ENCODE data around the gene PCYT2. TPM values are rescaled to one million over a fixed set of nuclear protein-coding genes. Genes with fewer than 3 reads are reported as not detected.

The PCYT2 gene
- total RNA-seq, 4 donors from 2014 or later: 18.4 to 45.8 (median 34.4) TPM

DNA sequence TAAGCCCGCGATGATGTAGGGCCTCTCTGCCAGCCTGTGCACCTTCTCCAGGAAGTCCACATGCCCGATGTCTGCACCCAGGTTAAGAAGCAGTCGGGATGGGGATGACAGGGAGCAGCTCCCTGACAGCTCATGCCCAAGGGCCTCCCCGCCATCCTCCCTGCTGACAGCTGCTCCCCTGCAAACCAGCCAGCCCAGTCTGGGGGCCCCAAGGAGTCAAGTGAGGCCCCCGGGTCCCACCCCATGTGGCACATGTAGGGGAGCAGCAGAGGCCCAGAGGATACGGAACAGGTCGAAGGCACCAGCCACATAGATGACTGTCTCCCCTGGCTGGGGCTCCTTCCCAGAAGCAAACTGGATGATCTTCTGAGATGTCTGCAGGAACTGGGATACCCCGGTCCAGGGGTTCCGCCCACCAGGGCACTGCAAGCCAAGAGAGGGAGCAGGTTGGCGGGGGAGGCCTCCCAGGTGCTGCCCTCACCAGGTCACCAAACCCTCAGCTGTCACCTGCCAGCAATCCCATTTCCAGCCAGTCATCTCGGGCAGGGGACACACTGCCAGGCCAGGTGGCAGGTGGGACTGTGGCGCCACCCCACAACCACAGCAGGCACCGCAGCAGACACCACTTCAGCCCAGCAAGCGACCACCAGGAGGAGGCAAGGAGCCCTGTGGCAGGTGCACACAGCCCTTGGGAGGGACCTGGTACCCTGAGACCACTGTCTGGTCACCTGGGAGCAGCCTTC lies 4.6 kb downstream of the PCYT2 start:
- Histone ChIP-seq H3K36me3 (peaks cover 0 to 59% of the 10 kb centered on the region in 2 donors), H3K4me1 (peaks cover 0 to 30% (median 16%) of the 10 kb centered on the region in 3 donors), H3K9me3 (no peaks in the 10 kb centered on the region), H3K27ac (no peak overlapping the region), H3K27me3 (peaks cover 17% of the 10 kb centered on the region), H3K4me3 (no peak overlapping the region)
- no peak for TF ChIP-seq POLR2A (IDR thresholded peaks at IDR 0.05)
- TF ChIP-seq EP300 (IDR thresholded peaks at IDR 0.05): no peak
- TF ChIP-seq POLR2AphosphoS5 (IDR thresholded peaks at IDR 0.05): no peak
- no peak for TF ChIP-seq CTCF (IDR thresholded peaks at IDR 0.05)
- 100% methylated on average over 3 of the region's 15 CpGs; no CpG with 5 or more reads in 1 of the 2 donors for WGBS, 2 donors (ENCODE audit: low coverage in 1 of 2)
- ATAC-seq: no peak

DNA sequence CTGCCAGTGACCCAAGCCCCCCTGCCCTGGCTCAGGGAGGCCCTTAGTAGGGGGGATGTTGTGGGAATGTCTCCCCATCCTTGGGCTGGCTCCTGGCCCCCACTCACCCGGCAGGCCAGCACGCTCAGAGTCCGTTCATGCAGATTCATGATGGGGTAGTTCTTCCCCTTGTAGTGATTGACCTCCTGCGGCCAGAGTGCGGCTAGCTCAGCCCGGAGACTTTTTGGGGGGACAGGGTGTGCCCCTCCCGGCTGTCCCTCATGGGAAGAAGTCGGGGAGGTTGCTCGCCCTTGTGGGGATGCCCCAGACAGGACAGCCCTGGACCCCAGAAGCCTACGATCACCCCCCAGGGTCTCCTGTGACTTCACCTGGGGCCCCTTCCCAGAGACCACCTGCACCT lies 5.2 kb downstream of the PCYT2 start:
- no peak overlapping the region for H3K4me3 ChIP-seq
- no peak overlapping the region for H3K27ac ChIP-seq
- no peaks in the 10 kb centered on the region for H3K9me3 ChIP-seq
- peaks cover 0 to 32% (median 17%) of the 10 kb centered on the region in 3 donors for H3K4me1 ChIP-seq
- peaks cover 0 to 62% of the 10 kb centered on the region in 2 donors for H3K36me3 ChIP-seq
- peaks cover 23% of the 10 kb centered on the region for H3K27me3 ChIP-seq
- no CpG with 5 or more reads among the region's 10 CpGs for WGBS, 2 donors (ENCODE audit: low coverage in 1 of 2)
- no peak for ATAC-seq
- TF ChIP-seq EP300 (IDR thresholded peaks at IDR 0.05) (no peak), CTCF (IDR thresholded peaks at IDR 0.05) (no peak), POLR2AphosphoS5 (IDR thresholded peaks at IDR 0.05) (no peak), POLR2A (IDR thresholded peaks at IDR 0.05) (no peak)

DNA sequence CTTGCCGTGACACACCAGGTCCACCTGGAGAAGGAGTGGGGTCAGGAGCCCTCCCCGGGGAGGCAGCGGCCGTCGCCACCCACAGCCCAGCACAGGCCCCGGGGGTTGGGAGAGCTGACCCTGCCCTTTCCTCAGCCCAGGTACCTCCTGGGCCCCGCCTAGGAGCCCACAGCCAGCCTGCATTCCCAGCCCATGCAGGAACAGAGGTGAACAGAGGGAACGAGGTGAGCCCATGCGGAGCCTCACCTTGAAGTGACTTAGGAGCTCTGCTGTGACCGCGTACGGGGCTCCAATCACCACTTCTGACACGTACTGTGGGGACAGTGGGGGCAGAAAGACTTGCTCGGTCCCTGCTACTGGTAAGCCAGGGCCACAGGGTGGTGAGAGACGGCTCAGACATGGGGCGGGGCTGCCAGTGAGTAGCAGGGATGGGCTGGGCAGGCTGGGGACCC lies 5.7 kb downstream of the PCYT2 start:
- Histone ChIP-seq H3K9me3 (no peaks in the 10 kb centered on the region), H3K36me3 (peaks cover 0 to 66% of the 10 kb centered on the region in 2 donors)

DNA sequence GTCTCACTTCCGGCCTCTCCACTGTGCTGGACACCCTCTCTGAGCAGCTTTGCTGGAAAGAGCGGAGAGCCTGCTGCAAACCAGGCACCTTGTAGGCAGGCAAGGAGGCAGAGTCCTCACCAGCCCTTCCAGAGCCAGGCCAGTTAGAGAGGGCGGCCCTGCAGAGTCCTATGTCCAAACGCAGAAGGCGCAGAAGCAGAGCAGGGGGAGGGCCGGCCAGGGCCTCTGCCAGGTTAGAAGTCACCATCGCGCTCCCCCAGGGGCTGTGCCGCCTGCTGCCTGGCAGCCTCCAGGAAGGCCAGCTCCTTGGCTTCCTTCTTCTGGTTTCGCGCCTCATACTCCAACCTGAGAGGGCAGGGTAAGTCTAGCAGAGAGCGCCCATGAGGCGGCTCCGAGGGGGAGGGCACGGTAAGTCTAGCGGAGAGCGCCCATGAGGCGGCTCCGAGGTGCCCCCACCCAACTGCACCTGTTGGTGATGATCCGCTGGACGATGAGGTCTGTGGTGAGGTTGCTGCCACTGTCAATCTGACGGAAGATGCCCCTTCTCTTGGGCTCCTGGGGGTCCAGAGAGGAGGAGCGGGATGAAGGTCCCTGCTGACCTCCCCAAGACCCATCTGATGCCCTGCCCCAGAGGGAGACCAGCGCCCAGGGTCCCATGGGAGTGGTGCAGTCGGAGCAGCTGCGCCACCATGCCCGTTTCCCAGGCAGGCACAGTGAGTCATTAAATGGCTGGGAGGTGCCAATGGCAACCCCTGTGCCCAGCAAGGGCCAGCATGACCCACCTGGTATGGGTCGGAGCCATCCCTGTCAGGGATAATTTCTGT lies 6.4 kb downstream of the PCYT2 start:
- Histone ChIP-seq H3K4me3 (no peak overlapping the region), H3K27me3 (peaks cover 24% of the 10 kb centered on the region), H3K4me1 (peaks cover 0 to 22% (median 11%) of the 10 kb centered on the region in 3 donors), H3K36me3 (peaks cover 0 to 73% of the 10 kb centered on the region in 2 donors), H3K9me3 (no peaks in the 10 kb centered on the region), H3K27ac (no peak overlapping the region)
- ATAC-seq: no peak
- TF ChIP-seq EP300 (IDR thresholded peaks at IDR 0.05): no peak
- no peak for TF ChIP-seq POLR2AphosphoS5 (IDR thresholded peaks at IDR 0.05)
- 100% methylated on average over 1 of the region's 28 CpGs; no CpG with 5 or more reads in 1 of the 2 donors for WGBS, 2 donors (ENCODE audit: low coverage in 1 of 2)

More for the DNA sequence above, 5.7 kb downstream of the PCYT2 start:
- peaks cover 24% of the 10 kb centered on the region for H3K27me3 ChIP-seq
- ATAC-seq: no peak
- H3K4me3 ChIP-seq: no peak overlapping the region
- WGBS, 2 donors (ENCODE audit: low coverage in 1 of 2): no CpG with 5 or more reads among the region's 16 CpGs
- H3K4me1 ChIP-seq: peaks cover 0 to 28% (median 15%) of the 10 kb centered on the region in 3 donors
- no peak for TF ChIP-seq CTCF (IDR thresholded peaks at IDR 0.05)
- no peak for TF ChIP-seq POLR2A (IDR thresholded peaks at IDR 0.05)
- TF ChIP-seq EP300 (IDR thresholded peaks at IDR 0.05): no peak
- TF ChIP-seq POLR2AphosphoS5 (IDR thresholded peaks at IDR 0.05): no peak
- no peak overlapping the region for H3K27ac ChIP-seq

- Histone ChIP-seq H3K36me3 (peaks cover 0 to 77% of the 10 kb centered on the region in 2 donors), H3K9me3 (no peaks in the 10 kb centered on the region), H3K27me3 (peaks cover 24% of the 10 kb centered on the region), H3K4me1 (peaks cover 0 to 20% (median 11%) of the 10 kb centered on the region in 3 donors), H3K27ac (no peak overlapping the region), H3K4me3 (no peak overlapping the region)
- TF ChIP-seq POLR2AphosphoS5 (IDR thresholded peaks at IDR 0.05) (no peak), POLR2A (IDR thresholded peaks at IDR 0.05) (no peak), CTCF (IDR thresholded peaks at IDR 0.05) (no peak), EP300 (IDR thresholded peaks at IDR 0.05) (no peak)
- WGBS, 2 donors (ENCODE audit: low coverage in 1 of 2): no CpG with 5 or more reads among the region's 24 CpGs
- no peak for ATAC-seq
These were observed 7.2 kb downstream of the PCYT2 start for GRCh38 chr17:81903896-81904599.
